Vagina (tissue), 2 donors: Measurements from ENCODE around the gene LPCAT1. TPM values are rescaled to one million over a fixed set of nuclear protein-coding genes. Genes with fewer than 3 reads are reported as not detected.
"Not testable (repeated sequence)": the region's sequence is repeated elsewhere in the genome, so short reads cannot be mapped to it uniquely, and the experiment has no call there.

Experiments
- DNase-seq, 2 donors: peaks; one replicate each; pipeline ENCODE4 v3.0.0-alpha.2; 2017; ENCODE audit errors: extremely low spot score in 2 of 2
- H3K27ac ChIP-seq: fragments of 200-600 bp; sonication (generic); one replicate; pipeline ENCODE4 v1.5.1; 2019
- H3K27me3 ChIP-seq: fragments of 200-600 bp; sonication (generic); one replicate; pipeline ENCODE4 v1.5.1; 2019
- H3K36me3 ChIP-seq, 2 donors: fragments of 200-600 bp; sonication (generic); one replicate each; pipeline ENCODE4 v1.5.1; 2017 to 2019
- H3K4me1 ChIP-seq: fragments of 200-600 bp; sonication (generic); one replicate; pipeline ENCODE4 v1.5.1; 2019
- H3K4me3 ChIP-seq, 2 donors: fragments of 200-600 bp; sonication (generic); 1 replicate in 1 of 2; 2 replicates in 1 of 2; pipeline ENCODE4 v1.5.1; 2016 to 2019
- H3K9me3 ChIP-seq: fragments of 200-600 bp; sonication (generic); one replicate; pipeline ENCODE4 v1.5.1; 2019
- POLR2A ChIP-seq, 2 donors: fragments of 450-650 bp; IDR thresholded peaks; one replicate each; pipeline ENCODE4 v1.6.1; 2017; ENCODE audit warnings: antibody characterized with exemption in 2 of 2, mild to moderate bottlenecking in 2 of 2, moderate library complexity in 2 of 2
- POLR2AphosphoS5 ChIP-seq, 2 donors: sonication (generic); formaldehyde crosslinking; IDR thresholded peaks; one replicate each; pipeline ENCODE4 v1.9.0; 2017; ENCODE audit warnings: antibody characterized with exemption in 2 of 2, mild to moderate bottlenecking in 2 of 2, low read depth in 1 of 2; ENCODE audit not compliant: insufficient read depth in 1 of 2
- intact Hi-C: fragments of 100-400 bp; cut with DNase I; formaldehyde crosslinking; loops from one replicate; pipeline ENCODE4 v1.15.1; 2023
- total RNA-seq: library from RNA; depleted of rRNA; stranded (reverse); fragments of >200 nt; gene quantifications from one replicate; pipeline ENCODE4 v1.2.3, GENCODE V29; 2016
- TF ChIP-seq, protein P1 (sequence below), 3 experiments: fragments of 450-650 bp in 2 of 3; fragments of 200-600 bp in 1 of 3; sonication (generic) in 1 of 3; IDR thresholded peaks; one replicate each; pipeline ENCODE4 v1.5.1; 2017 to 2019; ENCODE audit warnings: antibody characterized with exemption in 3 of 3, mild to moderate bottlenecking in 2 of 3, moderate library complexity in 2 of 3

The LPCAT1 gene
- total RNA-seq, 1 donor from 2014 or later = 29.7 TPM

DNA sequence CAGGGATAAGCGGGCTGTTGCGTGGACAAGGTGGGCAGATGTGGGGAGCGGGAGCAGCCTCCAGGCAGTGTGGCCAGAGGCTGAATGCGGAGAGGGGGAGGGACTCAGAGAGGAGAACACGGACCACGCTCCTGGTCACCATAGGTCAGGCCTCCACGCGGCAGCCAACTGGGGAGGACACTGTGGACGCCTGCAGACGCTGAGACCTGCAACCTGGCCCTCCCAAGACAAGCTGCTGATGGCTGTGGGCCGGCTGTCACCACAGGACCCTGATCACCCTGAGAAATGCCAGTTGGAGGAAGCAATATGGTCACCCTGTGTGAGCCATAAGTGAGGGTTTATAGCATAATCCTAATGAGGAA lies 16.8 kb downstream of the LPCAT1 start:
- intact Hi-C loops = no loop called here
- Histone ChIP-seq H3K27me3 (no peaks in the 10 kb centered on the region), H3K4me1 (peaks cover 37% of the 10 kb centered on the region), H3K27ac (no peak overlapping the region), H3K9me3 (no peaks in the 10 kb centered on the region), H3K36me3 (peaks cover 0 to 6% of the 10 kb centered on the region in 2 donors), H3K4me3 (no peak overlapping the region)
- DNase-seq = no peak
- TF ChIP-seq, protein P1, sequence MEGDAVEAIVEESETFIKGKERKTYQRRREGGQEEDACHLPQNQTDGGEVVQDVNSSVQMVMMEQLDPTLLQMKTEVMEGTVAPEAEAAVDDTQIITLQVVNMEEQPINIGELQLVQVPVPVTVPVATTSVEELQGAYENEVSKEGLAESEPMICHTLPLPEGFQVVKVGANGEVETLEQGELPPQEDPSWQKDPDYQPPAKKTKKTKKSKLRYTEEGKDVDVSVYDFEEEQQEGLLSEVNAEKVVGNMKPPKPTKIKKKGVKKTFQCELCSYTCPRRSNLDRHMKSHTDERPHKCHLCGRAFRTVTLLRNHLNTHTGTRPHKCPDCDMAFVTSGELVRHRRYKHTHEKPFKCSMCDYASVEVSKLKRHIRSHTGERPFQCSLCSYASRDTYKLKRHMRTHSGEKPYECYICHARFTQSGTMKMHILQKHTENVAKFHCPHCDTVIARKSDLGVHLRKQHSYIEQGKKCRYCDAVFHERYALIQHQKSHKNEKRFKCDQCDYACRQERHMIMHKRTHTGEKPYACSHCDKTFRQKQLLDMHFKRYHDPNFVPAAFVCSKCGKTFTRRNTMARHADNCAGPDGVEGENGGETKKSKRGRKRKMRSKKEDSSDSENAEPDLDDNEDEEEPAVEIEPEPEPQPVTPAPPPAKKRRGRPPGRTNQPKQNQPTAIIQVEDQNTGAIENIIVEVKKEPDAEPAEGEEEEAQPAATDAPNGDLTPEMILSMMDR (IDR thresholded peaks at IDR 0.05) = no peak
- no peak for TF ChIP-seq POLR2AphosphoS5 (IDR thresholded peaks at IDR 0.05; ENCODE audit: insufficient read depth in 1 of 2, low read depth in 1 of 2)
- no peak for TF ChIP-seq POLR2A (IDR thresholded peaks at IDR 0.05)

DNA sequence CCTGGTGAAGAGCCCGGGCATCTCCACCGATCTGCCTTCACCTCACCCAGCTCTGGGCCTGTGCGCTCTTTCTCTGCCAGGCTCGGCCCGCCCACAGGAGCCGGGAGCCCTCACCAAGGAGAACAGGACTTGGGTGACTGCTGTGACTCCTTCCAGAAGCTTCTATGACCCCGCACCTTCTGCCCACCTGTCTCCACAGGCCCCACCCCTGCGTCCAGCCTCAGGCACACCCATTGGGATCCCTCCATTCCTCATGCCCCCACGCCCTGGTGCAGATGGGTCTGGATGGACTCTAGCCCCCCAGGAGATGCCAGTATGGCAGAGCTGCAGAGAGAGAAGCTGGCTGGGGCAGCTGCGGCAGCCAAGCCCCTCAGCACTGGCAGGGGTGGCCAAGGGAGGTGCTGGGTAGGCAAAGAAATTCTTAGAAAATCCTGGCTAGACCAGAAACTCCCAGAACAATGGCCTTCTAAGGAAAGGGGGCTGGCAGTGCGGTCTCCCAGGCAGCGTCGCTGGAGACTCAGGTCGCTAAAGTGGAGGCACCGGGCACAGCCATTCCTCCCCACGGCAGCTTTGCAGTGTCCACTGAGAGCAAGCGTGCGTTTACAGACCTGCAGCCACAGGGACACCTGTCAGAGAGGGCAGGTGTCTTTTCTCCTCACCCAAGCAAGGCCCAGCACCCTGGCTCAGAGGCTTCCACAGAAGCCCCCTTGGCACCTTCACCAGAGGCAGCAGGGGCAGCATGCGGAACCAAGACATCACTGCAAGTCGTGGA lies 17.3 kb downstream of the LPCAT1 start:
- Histone ChIP-seq H3K9me3 (no peaks in the 10 kb centered on the region), H3K4me1 (peaks cover 43% of the 10 kb centered on the region), H3K27ac (no peak overlapping the region), H3K4me3 (no peak overlapping the region), H3K36me3 (peaks cover 0 to 6% of the 10 kb centered on the region in 2 donors), H3K27me3 (no peaks in the 10 kb centered on the region)
- no peak for TF ChIP-seq POLR2AphosphoS5 (IDR thresholded peaks at IDR 0.05; ENCODE audit: insufficient read depth in 1 of 2, low read depth in 1 of 2)
- TF ChIP-seq POLR2A (IDR thresholded peaks at IDR 0.05) = no peak
- TF ChIP-seq, protein P1 (IDR thresholded peaks at IDR 0.05) = no peak
- intact Hi-C loops = no loop called here
- no peak for DNase-seq

DNA sequence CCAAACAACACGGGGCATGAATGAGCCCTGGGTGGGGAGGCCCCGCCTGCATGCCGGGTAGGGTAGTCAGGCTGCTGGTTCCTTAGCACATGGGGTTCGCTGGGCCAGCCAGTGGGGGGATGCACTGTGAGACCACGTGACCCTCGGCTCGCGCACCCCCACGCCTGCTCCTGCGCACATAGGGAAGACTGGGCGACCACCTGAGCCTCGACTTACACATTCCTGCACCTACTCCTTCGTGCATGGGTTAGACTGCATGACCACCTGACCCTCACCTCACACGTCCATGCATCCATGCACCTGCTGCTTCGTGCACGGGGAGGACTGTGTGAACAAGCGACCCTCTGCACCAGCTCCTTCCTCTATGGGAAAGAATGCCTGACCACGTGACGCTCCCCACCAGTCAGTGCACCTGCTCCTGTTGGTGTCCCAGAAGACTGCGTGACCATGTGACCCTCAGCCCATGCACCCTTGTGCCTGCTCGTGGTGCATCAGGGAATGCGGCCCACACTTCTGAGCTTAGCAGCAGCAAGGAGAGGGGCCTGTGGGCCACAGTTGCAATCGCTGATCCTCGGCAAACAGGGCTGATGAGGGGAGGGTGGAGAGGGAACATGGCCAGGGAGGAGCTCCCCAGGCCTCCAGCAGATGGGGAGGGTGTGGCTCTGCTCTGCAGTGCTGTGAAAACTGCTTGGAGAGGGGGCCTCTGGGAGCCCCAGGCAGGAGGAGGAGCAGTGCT lies 18.1 kb downstream of the LPCAT1 start:
- TF ChIP-seq POLR2AphosphoS5 (IDR thresholded peaks at IDR 0.05; ENCODE audit: insufficient read depth in 1 of 2, low read depth in 1 of 2) = no peak
- no peak for TF ChIP-seq POLR2A (IDR thresholded peaks at IDR 0.05)
- TF ChIP-seq, protein P1 (IDR thresholded peaks at IDR 0.05) = no peak
- Histone ChIP-seq H3K36me3 (peaks cover 0 to 3% of the 10 kb centered on the region in 2 donors), H3K27me3 (no peaks in the 10 kb centered on the region), H3K4me3 (no peak overlapping the region), H3K9me3 (no peaks in the 10 kb centered on the region), H3K27ac (no peak overlapping the region), H3K4me1 (peaks cover 50% of the 10 kb centered on the region)
- DNase-seq = no peak
- intact Hi-C loops = no loop called here

DNA sequence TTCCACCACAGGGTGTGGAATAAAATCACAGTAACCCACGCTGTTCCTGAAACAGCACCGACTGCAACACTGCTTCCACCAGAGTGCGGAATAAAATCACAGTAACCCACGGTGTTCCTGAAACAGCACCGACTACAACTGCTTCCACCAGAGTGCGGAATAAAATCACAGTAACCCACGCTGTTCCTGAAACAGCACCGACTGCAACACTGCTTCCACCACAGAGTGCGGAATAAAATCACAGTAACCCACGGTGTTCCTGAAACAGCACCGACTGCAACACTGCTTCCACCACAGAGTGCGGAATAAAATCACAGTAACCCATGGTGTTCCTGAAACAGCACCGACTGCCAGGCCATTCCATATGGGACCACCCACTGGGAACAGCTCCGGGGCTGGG lies 18.7 kb downstream of the LPCAT1 start:
- H3K9me3 ChIP-seq, H3K27me3 ChIP-seq, H3K27ac ChIP-seq, DNase-seq, H3K36me3 ChIP-seq, intact Hi-C loops, H3K4me3 ChIP-seq: not testable (repeated sequence)
- peaks cover 56% of the 10 kb centered on the region for H3K4me1 ChIP-seq

DNA sequence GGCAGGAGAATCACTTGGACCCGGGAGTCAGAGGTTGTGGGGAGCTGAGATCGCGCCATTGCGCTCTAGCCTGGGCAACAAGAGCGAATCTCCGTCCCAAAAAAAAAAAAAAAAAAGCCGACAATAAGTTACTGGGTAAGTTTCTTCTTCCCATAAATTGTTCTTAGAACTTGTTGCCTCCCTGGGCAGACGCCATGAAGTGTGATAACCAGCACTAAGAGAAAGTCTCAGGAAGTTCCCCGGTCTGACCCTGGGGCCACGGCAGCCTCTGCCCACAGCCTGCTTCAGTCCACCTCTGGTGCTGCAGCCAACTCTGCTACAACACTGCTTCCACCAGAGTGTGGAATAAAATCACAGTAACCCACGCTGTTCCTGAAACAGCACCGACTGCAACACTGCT lies 19.1 kb downstream of the LPCAT1 start:
- peaks cover 61% of the 10 kb centered on the region for H3K4me1 ChIP-seq
- no peak overlapping the region for H3K27ac ChIP-seq
- TF ChIP-seq, protein P1 (IDR thresholded peaks at IDR 0.05) = no peak
- TF ChIP-seq POLR2A (IDR thresholded peaks at IDR 0.05) = no peak
- no peak for TF ChIP-seq POLR2AphosphoS5 (IDR thresholded peaks at IDR 0.05; ENCODE audit: insufficient read depth in 1 of 2, low read depth in 1 of 2)
- intact Hi-C loops = no loop called here
- no peak for DNase-seq
- H3K27me3 ChIP-seq = no peaks in the 10 kb centered on the region
- H3K36me3 ChIP-seq = no peaks in the 10 kb centered on the region
- H3K4me3 ChIP-seq = no peak overlapping the region
- no peaks in the 10 kb centered on the region for H3K9me3 ChIP-seq
